ENCODE data around the gene SENP8.
"Not testable (repeated sequence)": the region's sequence is repeated elsewhere in the genome, so short reads cannot be mapped to it uniquely, and the experiment has no call there.

The SENP8 gene

DNA sequence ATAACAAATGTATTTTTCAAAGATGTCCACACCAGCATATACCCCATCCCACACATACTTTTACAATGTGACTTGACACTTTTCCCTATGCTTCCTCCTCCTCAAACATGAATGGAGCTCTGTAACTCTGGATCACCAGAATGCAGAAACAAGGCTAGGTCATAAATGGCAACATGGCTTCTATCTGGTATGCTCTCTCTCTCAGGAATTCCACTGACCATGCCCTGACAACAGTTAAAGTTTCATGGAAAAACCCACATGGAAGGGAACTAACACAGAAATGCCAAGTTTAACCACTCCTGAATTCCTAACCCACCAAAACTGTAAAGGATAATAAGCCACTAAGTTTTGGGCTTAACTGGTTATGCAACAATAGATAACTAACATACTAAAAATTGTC is 20.2 kb upstream of the SENP8 start:
- Histone ChIP-seq H3K9ac (ENCODE audit: low read depth, low read length, poor library complexity, severe bottlenecking) (no peak overlapping the region), H4K20me1 (ENCODE audit: insufficient read depth, low read length, poor library complexity, severe bottlenecking) (no peaks in the 10 kb centered on the region), H3K36me3 (ENCODE audit: insufficient read depth, low read length) (no peaks in the 10 kb centered on the region; the same call in 1 of the 2 replicates), H3F3A (ENCODE audit: low read depth) (no peaks in the 10 kb centered on the region), H3K4me2 (ENCODE audit: low read depth, low read length, poor library complexity, severe bottlenecking) (no peak overlapping the region), H3K9me3 (ENCODE audit: insufficient read depth, low read depth, low read length) (peaks cover 7% of the 10 kb centered on the region; the same call in 1 of the 2 replicates), H3K27me3 (ENCODE audit: insufficient read depth, low read length, poor library complexity, severe bottlenecking) (no peaks in the 10 kb centered on the region), H2AFZ (ENCODE audit: low read length) (no peak overlapping the region), H3K4me1 (ENCODE audit: insufficient read depth, low read length, poor library complexity, severe bottlenecking) (peaks cover under 1% of the 10 kb centered on the region), H3K9me2 (replicated peaks; ENCODE audit: low read depth, low read length) (no peaks in the 10 kb centered on the region), H3K79me2 (ENCODE audit: insufficient read depth, low read length) (peaks cover 41% of the 10 kb centered on the region), H3K4me3 (ENCODE audit: low read length, poor library complexity, severe bottlenecking) (no peak overlapping the region)
- TF ChIP-seq EZH2phosphoT487 (IDR thresholded peaks at IDR 0.05; ENCODE audit: borderline replicate concordance): no peak
- TF ChIP-seq, protein P1, sequence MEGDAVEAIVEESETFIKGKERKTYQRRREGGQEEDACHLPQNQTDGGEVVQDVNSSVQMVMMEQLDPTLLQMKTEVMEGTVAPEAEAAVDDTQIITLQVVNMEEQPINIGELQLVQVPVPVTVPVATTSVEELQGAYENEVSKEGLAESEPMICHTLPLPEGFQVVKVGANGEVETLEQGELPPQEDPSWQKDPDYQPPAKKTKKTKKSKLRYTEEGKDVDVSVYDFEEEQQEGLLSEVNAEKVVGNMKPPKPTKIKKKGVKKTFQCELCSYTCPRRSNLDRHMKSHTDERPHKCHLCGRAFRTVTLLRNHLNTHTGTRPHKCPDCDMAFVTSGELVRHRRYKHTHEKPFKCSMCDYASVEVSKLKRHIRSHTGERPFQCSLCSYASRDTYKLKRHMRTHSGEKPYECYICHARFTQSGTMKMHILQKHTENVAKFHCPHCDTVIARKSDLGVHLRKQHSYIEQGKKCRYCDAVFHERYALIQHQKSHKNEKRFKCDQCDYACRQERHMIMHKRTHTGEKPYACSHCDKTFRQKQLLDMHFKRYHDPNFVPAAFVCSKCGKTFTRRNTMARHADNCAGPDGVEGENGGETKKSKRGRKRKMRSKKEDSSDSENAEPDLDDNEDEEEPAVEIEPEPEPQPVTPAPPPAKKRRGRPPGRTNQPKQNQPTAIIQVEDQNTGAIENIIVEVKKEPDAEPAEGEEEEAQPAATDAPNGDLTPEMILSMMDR (conservative IDR thresholded peaks at IDR 0.05; ENCODE audit: low read length): no peak

DNA sequence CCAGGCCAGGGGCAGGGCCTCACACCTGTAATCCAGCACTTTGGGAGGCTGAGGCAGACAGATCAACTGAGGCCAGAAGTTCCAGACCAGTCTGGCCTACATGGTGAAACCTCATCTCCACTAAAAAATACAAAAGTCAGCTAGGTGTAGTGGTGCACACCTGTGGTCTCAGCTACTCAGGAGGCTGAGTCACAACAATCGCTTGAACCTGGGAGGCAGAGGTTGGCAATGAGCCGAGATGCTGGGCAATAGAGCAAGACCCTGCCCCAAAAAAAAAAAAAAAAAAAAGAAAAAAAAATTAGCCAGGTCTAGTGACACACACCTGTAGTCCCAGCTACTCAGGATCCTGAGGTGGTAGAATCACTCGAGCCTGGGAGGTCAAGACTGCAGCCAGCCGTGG is 19.0 kb upstream of the SENP8 start:
- H3K9me2 ChIP-seq (replicated peaks; ENCODE audit: low read depth, low read length): no peaks in the 10 kb centered on the region
- H3K79me2 ChIP-seq (ENCODE audit: insufficient read depth, low read length): peaks cover 42% of the 10 kb centered on the region
- H3K4me1 ChIP-seq (ENCODE audit: insufficient read depth, low read length, poor library complexity, severe bottlenecking): peaks cover 9% of the 10 kb centered on the region
- H3K4me3 ChIP-seq (ENCODE audit: low read length, poor library complexity, severe bottlenecking): no peak overlapping the region
- H3F3A ChIP-seq (ENCODE audit: low read depth): no peaks in the 10 kb centered on the region
- peaks cover 7% of the 10 kb centered on the region; the same call in 1 of the 2 replicates for H3K9me3 ChIP-seq (ENCODE audit: insufficient read depth, low read depth, low read length)
- H2AFZ ChIP-seq (ENCODE audit: low read length): no peak overlapping the region
- H3K36me3 ChIP-seq (ENCODE audit: insufficient read depth, low read length): no peaks in the 10 kb centered on the region; the same call in 1 of the 2 replicates
- H4K20me1 ChIP-seq (ENCODE audit: insufficient read depth, low read length, poor library complexity, severe bottlenecking): peaks cover 3% of the 10 kb centered on the region
- H3K9ac ChIP-seq (ENCODE audit: low read depth, low read length, poor library complexity, severe bottlenecking): no peak overlapping the region
- TF ChIP-seq EZH2phosphoT487 (IDR thresholded peaks at IDR 0.05; ENCODE audit: borderline replicate concordance): no peak
- TF ChIP-seq, protein P1 (conservative IDR thresholded peaks at IDR 0.05; ENCODE audit: low read length): no peak
- no peak overlapping the region for H3K4me2 ChIP-seq (ENCODE audit: low read depth, low read length, poor library complexity, severe bottlenecking)
- no peaks in the 10 kb centered on the region for H3K27me3 ChIP-seq (ENCODE audit: insufficient read depth, low read length, poor library complexity, severe bottlenecking)

DNA sequence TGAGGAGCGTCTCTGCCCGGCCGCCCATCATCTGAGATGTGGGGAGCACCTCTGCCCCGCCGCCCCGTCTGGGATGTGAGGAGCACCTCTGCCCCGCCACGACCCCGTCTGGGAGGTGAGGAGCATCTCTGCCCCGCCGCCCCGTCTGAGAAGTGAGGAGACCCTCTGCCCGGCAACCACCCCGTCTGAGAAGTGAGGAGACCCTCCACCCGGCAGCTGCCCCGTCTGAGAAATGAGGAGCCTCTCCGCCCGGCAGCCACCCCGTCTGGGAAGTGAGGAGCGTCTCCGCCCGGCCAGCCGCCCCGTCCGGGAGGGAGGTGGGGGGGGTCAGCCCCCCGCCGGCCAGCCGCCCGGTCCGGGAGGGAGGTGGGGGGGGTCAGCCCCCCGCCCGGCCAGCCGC is 17.7 kb upstream of the SENP8 start:
- not testable (repeated sequence) for H2AFZ ChIP-seq (ENCODE audit: low read length); H3K4me2 ChIP-seq (ENCODE audit: low read depth, low read length, poor library complexity, severe bottlenecking); H3K9me2 ChIP-seq (replicated peaks; ENCODE audit: low read depth, low read length); H3F3A ChIP-seq (ENCODE audit: low read depth); H3K27me3 ChIP-seq (ENCODE audit: insufficient read depth, low read length, poor library complexity, severe bottlenecking); H3K9me3 ChIP-seq (ENCODE audit: insufficient read depth, low read depth, low read length); H3K4me3 ChIP-seq (ENCODE audit: low read length, poor library complexity, severe bottlenecking); H4K20me1 ChIP-seq (ENCODE audit: insufficient read depth, low read length, poor library complexity, severe bottlenecking); H3K36me3 ChIP-seq (ENCODE audit: insufficient read depth, low read length); H3K9ac ChIP-seq (ENCODE audit: low read depth, low read length, poor library complexity, severe bottlenecking)
- peaks cover 54% of the 10 kb centered on the region for H3K79me2 ChIP-seq (ENCODE audit: insufficient read depth, low read length)
- H3K4me1 ChIP-seq (ENCODE audit: insufficient read depth, low read length, poor library complexity, severe bottlenecking): peaks cover 20% of the 10 kb centered on the region

DNA sequence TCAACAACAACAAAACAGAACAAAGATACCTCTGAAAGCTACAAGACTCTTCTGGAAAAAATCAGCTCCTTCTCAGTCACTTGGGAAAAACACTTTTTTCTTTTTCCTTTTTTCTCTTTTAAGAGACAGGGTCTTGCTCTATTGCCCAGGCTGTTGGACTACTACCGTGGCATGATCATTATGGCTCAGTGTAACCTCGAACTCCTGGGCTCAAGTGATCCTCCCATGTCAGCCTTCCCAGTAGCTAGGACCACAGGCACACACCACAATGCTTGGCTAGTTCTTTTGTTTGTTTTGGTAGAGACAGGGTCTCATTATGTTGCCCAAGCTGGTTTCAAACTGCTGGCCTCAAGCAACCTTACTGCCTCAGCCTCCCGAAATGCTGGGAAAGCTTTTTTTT is 13.1 kb upstream of the SENP8 start:
- no peak for TF ChIP-seq EZH2phosphoT487 (IDR thresholded peaks at IDR 0.05; ENCODE audit: borderline replicate concordance)
- TF ChIP-seq, protein P1 (conservative IDR thresholded peaks at IDR 0.05; ENCODE audit: low read length): no peak
- Histone ChIP-seq H3K4me3 (ENCODE audit: low read length, poor library complexity, severe bottlenecking) (no peak overlapping the region), H2AFZ (ENCODE audit: low read length) (no peak overlapping the region), H3F3A (ENCODE audit: low read depth) (no peaks in the 10 kb centered on the region), H3K36me3 (ENCODE audit: insufficient read depth, low read length) (no peaks in the 10 kb centered on the region), H3K4me1 (ENCODE audit: insufficient read depth, low read length, poor library complexity, severe bottlenecking) (peaks cover 20% of the 10 kb centered on the region), H3K27me3 (ENCODE audit: insufficient read depth, low read length, poor library complexity, severe bottlenecking) (no peaks in the 10 kb centered on the region), H4K20me1 (ENCODE audit: insufficient read depth, low read length, poor library complexity, severe bottlenecking) (peaks cover 13% of the 10 kb centered on the region), H3K9me3 (ENCODE audit: insufficient read depth, low read depth, low read length) (no peaks in the 10 kb centered on the region), H3K4me2 (ENCODE audit: low read depth, low read length, poor library complexity, severe bottlenecking) (no peak overlapping the region), H3K9ac (ENCODE audit: low read depth, low read length, poor library complexity, severe bottlenecking) (no peak overlapping the region), H3K9me2 (replicated peaks; ENCODE audit: low read depth, low read length) (no peaks in the 10 kb centered on the region), H3K79me2 (ENCODE audit: insufficient read depth, low read length) (peaks cover 66% of the 10 kb centered on the region)

All from Loucy (cell line).